Stimulated activated CD8-positive, alpha-beta memory T cell treated with anti-CD3 and anti-CD28 coated beads, Interleukin-4, amount 100 ng/mL, for 1 hour (primary cell): ENCODE results near the gene SERINC2.
"Not testable (repeated sequence)": the region's sequence is repeated elsewhere in the genome, so short reads cannot be mapped to it uniquely, and the experiment has no call there.

Source experiments
- DNase-seq, 2 donors: peaks; one replicate each; pipeline ENCODE4 v3.0.0-alpha.2; 2020; ENCODE audit warnings: low read depth in 2 of 2, low spot score in 1 of 2

The SERINC2 gene

DNA sequence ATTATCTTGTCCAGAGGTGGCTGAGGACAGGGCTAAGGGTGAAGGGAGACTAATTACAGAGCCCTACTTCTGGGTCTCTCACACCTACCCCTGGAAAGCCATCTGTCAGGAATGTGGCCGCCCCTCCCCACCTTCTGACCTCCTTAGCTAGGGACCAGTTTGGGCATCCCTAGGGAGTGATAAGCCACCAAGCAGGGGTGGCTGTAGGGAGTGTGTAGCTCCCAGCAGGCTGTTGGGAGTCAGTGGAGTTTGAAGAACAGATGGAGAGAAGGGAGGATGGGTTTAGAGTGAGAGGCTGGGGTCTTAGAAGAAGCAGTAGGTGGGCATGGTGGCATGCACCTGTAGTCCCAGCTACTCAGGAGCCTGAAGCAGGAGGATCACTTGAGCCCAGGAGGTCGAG lies 808 bp upstream of the SERINC2 start:
- DNase-seq = no peak

DNA sequence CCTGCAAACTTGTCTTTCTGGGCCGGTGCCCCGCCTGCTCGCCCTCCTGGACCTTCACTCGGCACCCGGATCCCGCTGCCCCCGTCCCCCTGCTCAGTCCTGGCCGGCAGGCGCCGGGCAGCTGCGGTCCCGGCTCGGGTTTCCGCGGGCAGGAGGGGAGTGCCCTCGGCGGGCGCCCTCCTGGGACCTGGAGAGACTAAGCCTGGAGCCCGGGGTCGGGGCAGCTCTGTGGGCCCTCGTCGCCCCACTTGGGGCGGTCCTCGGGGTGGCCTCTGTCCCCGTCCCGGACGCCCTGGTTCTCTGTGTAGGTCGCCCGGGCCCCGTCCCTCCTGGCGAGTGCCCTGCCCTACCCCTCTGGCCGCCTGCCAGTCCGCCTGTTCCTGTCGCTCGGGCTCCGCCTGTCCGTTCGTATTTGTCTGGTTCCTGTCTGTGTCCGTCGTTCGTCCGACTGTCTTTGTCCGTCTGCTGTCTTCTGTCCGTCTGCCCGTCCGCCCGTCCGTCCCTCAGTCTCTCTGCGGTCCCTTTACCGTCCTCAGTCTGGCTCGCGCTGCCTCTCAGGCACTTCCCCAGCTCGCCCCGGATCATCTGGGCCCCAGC lies 490 bp downstream of the SERINC2 start:
- no peak for DNase-seq

DNA sequence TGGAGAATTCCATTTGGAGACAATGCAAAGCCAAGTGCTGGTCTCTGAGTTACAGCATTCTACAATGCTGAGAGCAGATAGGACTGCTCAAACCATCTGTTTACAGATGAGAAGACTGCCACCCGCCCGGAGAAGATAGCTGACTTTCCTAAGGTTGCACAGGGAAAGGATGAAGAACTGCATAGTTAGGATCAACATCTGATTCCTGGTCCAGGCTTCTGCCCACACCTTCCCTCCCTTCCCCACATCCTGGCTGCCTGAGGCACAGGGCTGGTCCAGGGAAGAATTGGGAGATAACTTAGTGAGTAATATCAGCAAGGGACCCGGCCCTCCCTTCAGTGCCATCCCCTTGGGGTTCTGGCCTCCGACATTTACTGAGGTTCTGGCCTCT lies 2.0 kb downstream of the SERINC2 start:
- no peak for DNase-seq

DNA sequence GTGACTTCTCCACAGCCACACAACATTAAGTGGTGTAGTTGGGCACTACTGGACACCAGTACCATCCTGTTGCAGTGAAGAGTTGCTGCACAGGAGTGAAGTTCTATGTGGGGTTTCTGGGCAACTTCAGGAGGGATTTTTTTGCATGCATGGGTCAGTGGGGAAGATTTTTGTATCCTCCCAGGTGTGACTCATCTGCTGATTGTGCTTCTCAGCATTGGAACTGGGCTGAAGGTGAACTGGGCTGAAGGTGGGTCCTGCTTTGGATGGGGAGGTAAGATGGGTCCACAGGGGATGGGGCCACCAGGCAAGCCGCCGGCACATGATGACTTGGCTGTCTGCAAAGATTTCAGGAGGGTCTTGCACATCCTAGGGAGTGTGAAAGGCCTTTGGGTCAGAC lies 2.6 kb downstream of the SERINC2 start:
- DNase-seq = no peak

DNA sequence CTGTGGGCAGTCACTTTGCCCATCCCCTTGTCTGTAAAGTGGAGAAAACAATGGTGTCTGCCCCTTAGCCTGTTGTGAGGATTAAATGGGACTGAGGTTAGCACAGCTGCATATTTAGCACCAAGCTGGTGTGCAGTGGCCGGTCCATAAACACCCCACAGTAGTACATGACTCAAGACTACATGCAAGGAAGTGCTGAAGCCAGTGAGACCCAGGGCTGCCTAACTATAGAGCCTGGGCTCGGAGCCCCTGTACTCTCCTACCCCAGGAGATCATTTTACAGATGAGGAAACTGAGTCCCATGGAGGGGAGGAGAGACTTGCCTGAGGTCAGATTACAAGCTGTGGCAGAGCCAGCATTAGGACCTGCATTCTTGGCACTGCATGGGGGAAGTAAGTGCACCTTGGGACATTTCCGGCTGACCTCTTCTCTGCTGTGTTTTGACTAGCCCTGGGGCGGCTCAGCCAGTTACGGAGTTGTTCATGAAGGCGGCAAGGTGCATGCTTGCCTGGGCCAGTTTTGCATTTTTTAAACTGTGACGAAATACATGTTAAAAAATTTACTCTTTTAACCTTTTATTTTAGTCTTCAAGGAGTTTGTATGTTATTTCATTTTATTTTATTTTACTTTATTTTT lies 3.2 kb downstream of the SERINC2 start:
- no peak for DNase-seq

DNA sequence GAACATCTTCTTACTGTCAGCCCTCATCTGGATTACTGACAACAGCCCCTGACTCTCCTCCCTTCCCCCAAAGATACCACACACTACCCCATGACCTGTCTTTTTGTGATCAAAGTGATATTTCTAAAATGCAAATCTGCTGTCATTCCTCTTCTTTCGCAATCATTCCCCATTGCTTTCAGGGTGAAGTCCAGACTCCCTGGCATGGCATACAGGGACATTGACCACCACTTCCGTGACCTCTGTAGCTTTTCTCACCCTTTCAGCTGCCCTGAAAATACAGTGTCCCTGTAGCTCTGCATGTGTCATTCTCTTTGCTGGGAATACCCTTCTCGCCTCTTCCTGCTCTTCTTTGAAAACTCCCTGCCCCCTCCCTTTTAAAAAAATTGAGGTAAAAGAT lies 4.1 kb downstream of the SERINC2 start:
- no peak for DNase-seq

DNA sequence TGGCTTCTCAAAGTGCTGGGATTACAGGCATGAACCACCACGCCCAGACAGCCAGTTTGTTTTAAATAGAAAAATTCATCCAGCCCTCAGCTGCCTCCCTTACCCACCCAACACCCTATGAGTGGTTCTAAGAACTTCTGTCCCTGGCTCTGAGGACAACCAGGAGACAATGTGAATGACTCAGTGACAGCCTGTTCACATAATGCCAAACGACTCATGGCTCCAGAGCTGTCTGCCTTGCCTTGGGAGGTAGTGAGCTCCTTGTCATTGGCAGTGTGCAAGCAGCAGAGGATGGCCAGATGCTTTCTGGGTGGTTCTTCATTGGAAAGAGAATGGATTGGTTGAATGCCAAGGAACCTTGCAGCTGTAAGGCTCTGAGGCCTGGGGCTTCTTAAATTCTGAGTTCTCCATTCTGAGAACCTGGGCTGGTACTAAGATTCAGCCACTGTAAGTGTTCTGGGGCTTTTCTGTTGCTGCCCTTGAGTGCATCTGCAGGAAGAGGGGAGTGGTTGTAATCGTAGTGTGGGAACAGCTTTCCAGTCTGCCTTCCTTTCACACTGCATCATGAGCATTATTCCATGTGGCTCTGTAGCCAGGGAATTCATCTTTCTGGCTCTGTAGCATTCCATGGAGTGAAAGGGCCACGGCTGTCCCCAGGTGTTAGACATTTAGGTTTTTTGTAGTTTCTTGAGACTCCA lies 5.8 kb downstream of the SERINC2 start:
- DNase-seq = no peak

DNA sequence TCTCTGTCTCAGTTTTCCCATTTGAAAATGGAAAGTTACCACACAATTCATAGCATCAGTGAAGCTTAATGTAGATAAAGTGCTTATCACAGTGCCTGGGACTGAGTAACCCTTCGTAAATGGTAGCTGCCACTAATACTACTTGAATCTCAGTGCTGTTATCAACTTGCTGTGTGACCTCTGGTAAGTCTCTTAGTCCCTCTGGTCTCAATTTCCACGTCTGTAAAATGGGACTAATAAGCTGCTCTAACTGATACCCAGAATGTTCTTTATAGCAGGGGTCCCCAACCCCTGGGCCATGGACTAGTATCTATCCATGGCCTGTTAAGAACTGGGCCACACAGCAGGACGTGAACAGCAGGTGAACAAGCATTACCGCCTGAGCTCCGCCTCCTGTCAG lies 7.7 kb downstream of the SERINC2 start:
- DNase-seq = no peak

DNA sequence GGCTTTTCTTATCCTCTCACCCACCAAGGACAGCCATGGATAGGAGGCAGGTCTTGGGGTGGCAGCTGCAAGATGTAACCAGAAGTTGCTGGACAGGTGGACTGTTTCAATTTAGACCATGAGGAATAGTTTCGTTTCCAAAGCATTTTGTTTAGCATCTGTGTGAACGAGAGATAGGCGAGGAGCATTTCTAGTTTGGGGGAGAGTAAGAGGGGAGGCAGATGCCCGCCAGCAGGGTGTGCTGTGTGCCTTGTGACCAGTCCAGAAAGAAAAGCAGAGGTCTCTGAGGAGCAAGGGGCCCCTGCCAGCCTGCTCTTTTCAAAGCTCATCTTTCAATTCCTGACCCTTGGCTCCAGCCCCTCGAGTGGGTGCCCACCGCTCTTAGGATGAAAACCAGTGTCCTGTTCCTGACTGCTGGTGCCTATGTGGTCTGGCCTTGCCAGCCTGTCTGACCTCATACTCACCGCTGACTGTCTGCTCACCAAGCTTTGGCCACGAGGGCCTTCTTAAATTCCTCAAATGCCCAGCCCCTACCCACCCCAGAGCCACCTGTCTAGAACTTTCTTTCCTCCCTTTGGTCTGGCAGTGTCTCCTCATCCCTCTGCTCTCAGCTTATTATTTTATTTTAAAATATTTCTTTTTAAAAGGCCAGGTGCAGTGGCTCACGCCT lies 8.5 kb downstream of the SERINC2 start:
- DNase-seq = no peak

DNA sequence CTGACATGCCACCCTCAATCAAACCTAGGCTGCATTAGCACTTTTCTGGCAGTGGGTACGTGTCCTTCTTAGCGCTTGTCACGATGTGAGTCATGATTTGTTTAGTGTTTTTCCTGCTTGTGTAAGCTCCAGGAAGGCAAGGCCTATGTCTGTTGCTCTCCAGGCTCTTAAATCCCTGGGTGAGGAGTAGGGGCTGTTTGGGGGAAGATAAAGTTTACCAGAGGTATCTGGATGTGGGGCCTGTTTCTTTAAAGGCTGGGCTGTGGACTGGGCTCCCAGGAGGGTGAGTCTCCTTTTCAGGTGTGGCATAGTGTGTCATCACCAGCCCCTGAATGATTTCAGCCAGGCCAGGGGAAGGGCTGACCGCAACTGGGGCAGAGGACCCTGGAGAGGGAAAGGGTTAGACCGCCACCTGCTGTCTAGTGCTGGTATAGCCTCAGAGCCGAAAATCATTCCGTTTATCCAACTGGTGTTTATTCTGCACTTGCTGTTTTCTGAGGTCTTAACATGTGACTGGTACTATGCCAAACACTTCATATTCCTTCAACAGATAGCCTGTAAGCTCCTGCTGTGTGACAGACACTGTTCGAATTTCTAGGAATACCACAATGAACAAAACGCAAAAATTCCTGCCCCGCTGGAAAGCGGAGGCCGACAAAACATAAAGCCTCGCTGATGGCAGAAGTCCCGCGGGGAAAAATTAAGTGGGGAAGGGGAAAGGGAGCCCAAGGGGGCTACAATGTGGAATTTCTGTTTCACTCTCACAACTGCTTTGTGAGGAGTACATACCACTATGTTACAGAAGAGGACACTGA lies 9.7 kb downstream of the SERINC2 start:
- peak; percentile 36 to 39 for DNase-seq

DNA sequence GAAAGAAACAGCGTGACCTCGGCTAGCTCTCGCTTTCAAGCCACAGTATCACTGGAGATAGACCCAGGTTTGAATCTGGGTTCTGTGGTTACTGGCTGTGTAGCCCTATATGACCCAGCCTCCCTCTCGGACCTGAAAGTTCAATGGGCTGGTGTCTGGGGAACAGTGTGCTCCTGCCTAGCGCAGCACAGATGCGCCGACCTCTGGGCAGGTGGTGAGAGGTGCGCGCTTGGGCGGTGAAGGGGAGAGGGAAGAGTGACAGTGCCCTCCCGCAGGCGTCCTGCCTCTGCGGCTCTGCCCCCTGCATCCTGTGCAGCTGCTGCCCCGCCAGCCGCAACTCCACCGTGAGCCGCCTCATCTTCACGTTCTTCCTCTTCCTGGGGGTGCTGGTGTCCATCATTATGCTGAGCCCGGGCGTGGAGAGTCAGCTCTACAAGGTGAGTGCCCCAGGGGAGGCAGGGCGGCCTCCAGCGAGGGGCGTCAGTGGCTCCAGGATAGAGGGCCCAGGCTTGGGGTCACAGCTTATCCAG lies 10.5 kb downstream of the SERINC2 start:
- no peak for DNase-seq

DNA sequence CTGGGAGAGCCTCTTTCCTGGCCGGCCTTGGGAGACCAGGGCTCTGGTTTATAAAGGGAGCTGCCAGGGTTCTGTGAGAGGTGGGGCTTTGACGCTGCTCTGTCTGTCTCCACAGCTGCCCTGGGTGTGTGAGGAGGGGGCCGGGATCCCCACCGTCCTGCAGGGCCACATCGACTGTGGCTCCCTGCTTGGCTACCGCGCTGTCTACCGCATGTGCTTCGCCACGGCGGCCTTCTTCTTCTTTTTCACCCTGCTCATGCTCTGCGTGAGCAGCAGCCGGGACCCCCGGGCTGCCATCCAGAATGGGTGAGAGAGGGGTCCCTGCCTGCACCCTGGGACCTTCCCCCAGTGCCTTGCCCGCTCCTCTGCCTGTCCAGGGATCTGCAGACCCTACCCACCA lies 11.6 kb downstream of the SERINC2 start:
- DNase-seq = no peak

DNA sequence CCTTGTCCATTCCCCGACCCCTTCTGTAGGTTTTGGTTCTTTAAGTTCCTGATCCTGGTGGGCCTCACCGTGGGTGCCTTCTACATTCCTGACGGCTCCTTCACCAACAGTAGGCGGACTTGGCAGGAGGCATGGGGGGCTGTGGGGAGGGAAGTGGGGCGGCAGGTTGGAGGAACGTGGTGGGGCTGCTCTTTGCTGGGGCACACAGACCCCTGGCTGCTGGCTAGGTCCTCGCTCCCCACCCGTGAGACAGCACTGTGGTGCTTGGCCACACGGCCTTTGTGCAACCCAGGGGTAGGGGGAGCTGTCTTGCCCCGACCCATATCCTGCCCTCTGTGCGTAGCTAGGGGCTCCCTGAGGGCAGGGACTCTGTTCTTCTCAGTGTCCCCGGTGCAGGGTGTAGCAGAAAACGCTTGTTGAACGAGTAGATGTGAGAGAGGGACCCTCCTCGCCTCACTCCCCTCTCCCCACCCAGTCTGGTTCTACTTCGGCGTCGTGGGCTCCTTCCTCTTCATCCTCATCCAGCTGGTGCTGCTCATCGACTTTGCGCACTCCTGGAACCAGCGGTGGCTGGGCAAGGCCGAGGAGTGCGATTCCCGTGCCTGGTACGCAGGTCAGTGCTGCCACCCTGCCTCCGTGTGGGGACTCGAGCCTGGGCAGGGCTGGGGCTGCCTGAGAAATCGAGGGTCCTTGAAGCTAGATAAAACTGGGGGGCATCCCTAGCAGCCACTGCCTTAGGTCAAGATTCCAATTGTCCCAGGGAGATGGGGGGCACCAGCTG lies 12.5 kb downstream of the SERINC2 start:
- DNase-seq = no peak

DNA sequence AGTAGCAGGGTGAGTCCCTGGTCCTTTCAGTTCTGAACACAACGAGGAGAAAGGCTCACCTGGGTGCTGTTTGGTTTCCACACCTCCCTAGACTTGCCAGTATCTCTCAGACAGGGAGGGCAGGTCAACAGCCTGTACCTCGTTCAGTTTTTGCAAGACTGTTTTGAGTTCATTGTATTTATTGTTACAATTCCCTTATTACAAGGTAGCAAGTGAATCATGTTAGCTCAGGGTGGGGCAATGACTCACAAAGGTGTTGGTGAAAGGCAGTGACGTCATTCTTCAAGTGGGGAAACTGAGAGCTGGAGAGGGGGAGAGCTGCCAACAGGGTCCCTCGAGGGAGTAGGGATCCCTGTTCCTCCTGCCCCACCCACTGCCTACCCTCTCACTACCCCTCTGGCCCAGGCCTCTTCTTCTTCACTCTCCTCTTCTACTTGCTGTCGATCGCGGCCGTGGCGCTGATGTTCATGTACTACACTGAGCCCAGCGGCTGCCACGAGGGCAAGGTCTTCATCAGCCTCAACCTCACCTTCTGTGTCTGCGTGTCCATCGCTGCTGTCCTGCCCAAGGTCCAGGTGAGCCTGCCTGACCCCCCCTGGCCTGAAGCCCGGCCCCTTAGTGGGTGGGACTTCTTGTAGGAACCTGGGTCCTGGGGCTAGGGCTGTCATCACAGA lies 13.4 kb downstream of the SERINC2 start:
- DNase-seq = no peak

DNA sequence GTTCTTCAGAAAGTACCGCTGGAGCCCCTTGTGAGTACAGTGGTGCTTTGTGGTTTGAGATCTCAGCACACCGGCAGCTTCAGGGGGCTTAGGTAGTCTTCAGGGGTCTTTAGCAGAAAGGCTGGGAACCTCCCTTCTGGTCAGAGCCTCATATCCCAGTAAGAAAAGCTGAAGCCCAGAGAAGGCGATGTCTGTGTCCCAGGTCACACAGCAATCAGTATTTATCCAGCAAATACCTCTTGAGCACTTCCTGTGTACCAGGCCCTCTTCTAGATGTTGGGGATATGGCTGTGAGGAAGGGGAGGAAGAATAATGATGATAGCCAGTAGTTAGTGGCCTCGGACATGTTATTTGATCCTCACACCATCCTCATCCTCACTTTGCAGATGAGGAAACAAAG lies 14.3 kb downstream of the SERINC2 start:
- DNase-seq = no peak

DNA sequence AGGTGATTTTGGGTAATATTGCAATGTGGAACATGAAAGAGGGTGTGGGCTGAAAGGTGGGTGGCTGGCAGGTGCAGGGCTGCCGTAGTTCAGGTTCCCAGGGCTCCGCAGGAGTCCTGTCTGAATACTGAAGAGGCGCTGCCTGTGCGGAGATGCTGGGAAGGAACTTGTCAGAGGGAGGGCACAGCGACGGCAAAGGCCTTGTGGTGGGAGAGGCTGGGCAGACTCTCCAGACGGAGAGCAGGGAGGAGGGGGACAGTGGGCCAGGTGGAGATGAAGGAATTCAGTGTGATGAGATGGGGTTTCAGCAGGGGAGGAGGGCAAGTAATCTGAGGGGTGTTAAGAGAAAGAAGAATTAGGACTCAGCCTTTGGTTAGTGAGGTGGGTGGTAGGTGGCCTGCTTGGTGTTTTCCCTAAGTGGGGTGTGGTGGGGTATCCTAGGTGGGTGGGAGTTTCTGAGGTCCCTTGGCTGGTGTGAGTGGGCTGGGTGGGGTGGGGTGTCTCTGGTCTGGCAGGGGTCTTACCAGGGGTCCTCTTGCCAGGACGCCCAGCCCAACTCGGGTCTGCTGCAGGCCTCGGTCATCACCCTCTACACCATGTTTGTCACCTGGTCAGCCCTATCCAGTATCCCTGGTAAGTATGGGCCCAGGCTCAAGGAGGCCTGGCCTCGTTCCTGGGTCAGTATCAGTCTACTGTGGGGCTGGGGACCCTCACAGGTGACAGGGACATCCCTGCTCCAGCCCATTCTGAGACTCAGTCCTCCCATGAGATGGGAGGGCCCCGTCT lies 15.6 kb downstream of the SERINC2 start:
- no peak for DNase-seq

DNA sequence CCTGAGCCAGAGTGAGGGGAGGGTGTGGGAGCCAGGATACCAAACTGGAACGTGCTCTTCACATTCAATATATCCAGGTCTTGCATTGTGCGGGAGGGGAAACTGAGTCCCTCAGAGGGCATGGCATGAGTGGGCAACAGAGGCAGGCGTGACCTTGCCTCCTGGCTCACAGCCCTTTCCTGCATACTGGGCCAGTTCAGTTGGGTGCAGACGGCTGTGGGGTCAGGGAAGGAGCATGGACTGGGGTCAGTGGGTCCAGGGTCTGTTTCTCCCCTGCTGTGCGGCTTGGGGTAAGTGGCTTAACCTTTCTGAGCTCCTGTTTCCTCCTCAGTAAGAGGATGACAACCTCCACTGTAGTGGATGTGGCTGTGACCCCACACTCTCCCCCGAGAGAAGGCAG lies 16.6 kb downstream of the SERINC2 start:
- no peak for DNase-seq

DNA sequence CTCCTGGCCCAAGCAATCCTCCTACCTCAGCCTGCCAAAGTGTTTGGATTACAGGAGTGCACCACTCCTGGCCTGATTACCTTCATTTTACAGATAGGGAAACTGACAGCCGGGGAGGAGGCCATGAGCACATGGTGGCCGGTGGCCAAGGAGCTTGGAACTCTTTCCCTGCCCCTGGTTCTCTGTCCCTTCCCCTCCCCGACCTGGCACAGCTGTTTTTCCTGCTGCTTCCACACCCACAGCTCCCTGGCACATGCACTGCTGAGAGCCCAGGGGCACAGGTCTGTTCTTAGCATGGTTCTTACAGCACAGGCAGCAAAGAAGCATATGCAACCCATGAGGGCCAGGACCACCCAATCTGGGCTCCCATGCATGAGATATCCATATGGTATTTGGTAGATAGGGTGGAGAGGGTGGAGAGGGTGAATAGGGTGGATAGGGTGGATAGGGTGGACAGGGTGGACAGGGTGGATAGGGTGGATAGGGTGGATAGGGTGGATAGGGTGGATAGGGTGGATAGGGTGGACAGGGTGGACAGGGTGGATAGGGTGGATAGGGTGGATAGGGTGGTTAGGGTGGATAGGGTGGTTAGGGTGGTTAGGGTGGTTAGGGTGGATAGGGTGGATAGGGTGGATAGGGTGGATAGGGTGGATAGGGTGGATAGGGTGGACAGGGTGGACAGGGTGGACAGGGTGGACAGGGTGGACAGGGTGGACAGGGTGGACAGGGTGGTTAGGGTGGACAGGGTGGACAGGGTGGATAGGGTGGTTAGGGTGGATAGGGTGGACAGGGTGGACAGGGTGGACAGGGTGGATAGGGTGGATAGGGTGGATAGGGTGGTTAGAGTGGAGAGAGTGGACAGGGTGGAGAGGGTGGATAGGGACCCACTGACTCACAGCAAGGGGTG lies 18.6 kb downstream of the SERINC2 start:
- DNase-seq = not testable (repeated sequence)
